ENCODE results near the gene PRELID3B. TPM values are rescaled to one million over a fixed set of nuclear protein-coding genes. Genes with fewer than 3 reads are reported as not detected.

PRELID3B gene
- total and polyA plus RNA-seq, 2 of the 13 experiments (the other 11 are each of a cell fraction or from before 2014, with no cell fraction given) = 23.3 to 42.6 TPM

GRCh38 chr20:59032023-59032712 is 10.4 kb downstream of the PRELID3B start, which contains the start of gene ATP5F1E (continued):
- peak; percentile 64; the same call in 1 of the 2 replicates for TF ChIP-seq ZNF691 (CRISPR knock-in tag; IDR thresholded peaks at IDR 0.05; ENCODE audit: borderline replicate concordance, low read depth)
- TF ChIP-seq SP4 (CRISPR knock-in tag; IDR thresholded peaks at IDR 0.05) = peak; percentile 100
- TF ChIP-seq KDM3A (CRISPR knock-in tag; IDR thresholded peaks at IDR 0.05; ENCODE audit: low read depth) = peak; percentile 84
- no peak for TF ChIP-seq RARG (CRISPR knock-in tag; IDR thresholded peaks at IDR 0.05; ENCODE audit: low read depth)
- TF ChIP-seq ZNF512B (CRISPR knock-in tag; IDR thresholded peaks at IDR 0.05; ENCODE audit: borderline replicate concordance) = 0 out of 2 replicates have a peak, but pooled peaks have one; percentile 23
- no peak for TF ChIP-seq ZNF282 (IDR thresholded peaks at IDR 0.05; ENCODE audit: partially characterized antibody)
- peak; percentile 96 for TF ChIP-seq ZNF709 (CRISPR knock-in tag; IDR thresholded peaks at IDR 0.05)
- TF ChIP-seq ZNF670 (CRISPR knock-in tag; IDR thresholded peaks at IDR 0.05; ENCODE audit: borderline replicate concordance) = peak; percentile 88; the same call in 1 of the 2 replicates
- TF ChIP-seq ATF7-NPFF (CRISPR knock-in tag; IDR thresholded peaks at IDR 0.05; ENCODE audit: low read depth) = peak; percentile 89
- peak; percentile 83 for TF ChIP-seq ZNF543 (CRISPR knock-in tag; IDR thresholded peaks at IDR 0.05)
- peak; percentile 94 for TF ChIP-seq EEA1 (CRISPR knock-in tag; IDR thresholded peaks at IDR 0.05; ENCODE audit: borderline replicate concordance)
- no peak for TF ChIP-seq ZKSCAN1 (IDR thresholded peaks at IDR 0.05; ENCODE audit: low read length)
- TF ChIP-seq E2F5 (CRISPR knock-in tag; conservative IDR thresholded peaks at IDR 0.05) = peak; percentile 74
- peak; percentile 93 for TF ChIP-seq ZSCAN9 (CRISPR knock-in tag; IDR thresholded peaks at IDR 0.05; ENCODE audit: borderline replicate concordance)
- peak; percentile 87; the same call in 1 of the 2 replicates for TF ChIP-seq E2F2 (CRISPR knock-in tag; IDR thresholded peaks at IDR 0.05; ENCODE audit: borderline replicate concordance)
- TF ChIP-seq ZFP62 (CRISPR knock-in tag; IDR thresholded peaks at IDR 0.05) = no peak
- TF ChIP-seq HHEX (CRISPR knock-in tag; IDR thresholded peaks at IDR 0.05) = 0 out of 2 replicates have a peak, but pooled peaks have one; percentile 23
- TF ChIP-seq ELF4 (CRISPR knock-in tag; IDR thresholded peaks at IDR 0.05; ENCODE audit: borderline replicate concordance) = peak; percentile 96
- peak; percentile 84; the same call in 1 of the 2 replicates for TF ChIP-seq HOXA9 (CRISPR knock-in tag; IDR thresholded peaks at IDR 0.05; ENCODE audit: borderline replicate concordance)
- TF ChIP-seq MYPOP (CRISPR knock-in tag; IDR thresholded peaks at IDR 0.05) = peak; percentile 92; the same call in 1 of the 2 replicates
- peak; percentile 95 for TF ChIP-seq SATB2 (CRISPR knock-in tag; IDR thresholded peaks at IDR 0.05)
- peak; percentile 99 for TF ChIP-seq ZFP82 (CRISPR knock-in tag; IDR thresholded peaks at IDR 0.05; ENCODE audit: borderline replicate concordance)
- TF ChIP-seq ARNT (IDR thresholded peaks at IDR 0.05) = no peak
- TF ChIP-seq HOXA3 (CRISPR knock-in tag; IDR thresholded peaks at IDR 0.05) = peak; percentile 98

Measured in HepG2 (cell line).